HCT116 (cell line): ENCODE data around the gene TAC4. TPM values are rescaled to one million over a fixed set of nuclear protein-coding genes. Genes with fewer than 3 reads are reported as not detected.

Experiments
- ATAC-seq: fragments of 200-7000 bp; cut with Tn5 transposase; 2 replicates; pipeline ENCODE4 v1.9.1; 2020; ENCODE audit warnings: mild to moderate bottlenecking, moderate library complexity
- BruUV-seq: library from RNA; stranded (reverse); fragments of 400-500 nt; replicated peaks from 2 replicates; lab custom pipeline; 2021; lab: Mats Ljungman, UMichigan
- CTCF ChIA-PET: fragments of 300-600 bp; sonication (Branson Sonifier 250); formaldehyde crosslinking; loops from one replicate; lab custom pipeline; 2021; ENCODE audit warnings: antibody characterized with exemption; lab: Charles Lee
- POLR2A ChIA-PET: fragments of 300-600, 350-600 bp; sonication (Branson Sonifier 250); formaldehyde crosslinking; loops from one replicate; lab custom pipeline; 2021; ENCODE audit warnings: antibody characterized with exemption; lab: Charles Lee
- RAD21 ChIA-PET, 2 experiments: fragments of 300-600 bp; sonication (Branson Sonifier 250); formaldehyde crosslinking; loops; one replicate each; lab custom pipeline; 2023; ENCODE audit warnings: low total read pairs in 2 of 2; ENCODE audit not compliant: uncharacterized antibody in 2 of 2, unreplicated experiment in 2 of 2, low non-redundant PET in 1 of 2; lab: Charles Lee
- DNase-seq: peaks from one replicate; pipeline ENCODE4 v3.0.0-alpha.2; 2010; ENCODE audit warnings: low read depth, low spot score
- H2AFZ ChIP-seq: fragments of 200-600 bp; shearing (Covaris generic), sonication (generic); 2 replicates; pipeline ENCODE4 v1.6.1; 2017; ENCODE audit warnings: low read depth, mixed run types, mixed read lengths, antibody characterized with exemption, low read length; ENCODE audit not compliant: poor library complexity, severe bottlenecking
- H3K27ac ChIP-seq: 2 replicates; pipeline ENCODE4 v1.5.1; 2012; ENCODE audit warnings: low read depth, low read length
- H3K27me3 ChIP-seq: fragments of 200-600 bp; sonication (generic); 2 replicates; pipeline ENCODE4 v1.6.1; 2016; ENCODE audit warnings: mixed run types, low read length, mixed read lengths; ENCODE audit not compliant: insufficient read depth
- H3K36me3 ChIP-seq, 2 experiments: fragments of 200-500 bp in 1 of 2; fragments of 200-600 bp in 1 of 2; sonication (Bioruptor generic) in 1 of 2; sonication (generic) in 1 of 2; 2 replicates each; pipeline versions ENCODE4 v1.5.1 to v1.6.1; 2014 to 2016; ENCODE audit warnings: low read length in 2 of 2, inconsistent platforms in 1 of 2, mixed read lengths in 1 of 2, mixed run types in 1 of 2; ENCODE audit not compliant: insufficient read depth in 2 of 2, control insufficient read depth in 1 of 2
- H3K4me1 ChIP-seq, 2 experiments: fragments of 200-600 bp in 1 of 2; sonication (generic) in 1 of 2; 2 replicates each; pipeline versions ENCODE4 v1.5.1 to v1.6.1; 2012 to 2017; ENCODE audit warnings: low read length in 2 of 2, inconsistent platforms in 1 of 2, mild to moderate bottlenecking in 1 of 2, mixed read lengths in 1 of 2, mixed run types in 1 of 2, moderate library complexity in 1 of 2; ENCODE audit not compliant: insufficient read depth in 2 of 2, control insufficient read depth in 1 of 2
- H3K4me2 ChIP-seq: fragments of 200-600 bp; sonication (generic); 2 replicates; pipeline ENCODE4 v1.6.1; 2017; ENCODE audit warnings: mixed run types, low read length, mixed read lengths
- H3K4me3 ChIP-seq, 2 experiments: fragments of 200-600 bp in 1 of 2; sonication (generic) in 1 of 2; replicated peaks in 1 of 2; 2 replicates each; pipeline ENCODE4 v1.5.1; 2011 to 2016; ENCODE audit warnings: low read length in 2 of 2, control low read depth in 1 of 2, low read depth in 1 of 2, mild to moderate bottlenecking in 1 of 2, mixed read lengths in 1 of 2, mixed run types in 1 of 2
- H3K79me2 ChIP-seq: fragments of 200-600 bp; sonication (generic); 2 replicates; pipeline ENCODE4 v1.6.1; 2017; ENCODE audit warnings: mild to moderate bottlenecking, mixed run types, low read length, moderate library complexity, mixed read lengths; ENCODE audit not compliant: insufficient read depth
- H3K9ac ChIP-seq: fragments of 200-600 bp; sonication (generic); 2 replicates; pipeline ENCODE4 v1.6.1; 2016; ENCODE audit warnings: low read length, mixed read lengths
- H3K9me2 ChIP-seq: fragments of 200-600 bp; sonication (generic), shearing (Covaris generic); 2 replicates; pipeline ENCODE4 v1.6.1; 2017; ENCODE audit warnings: mixed run types, mild to moderate bottlenecking, moderate library complexity; ENCODE audit not compliant: insufficient read depth
- H3K9me3 ChIP-seq, 2 experiments: fragments of 200-500 bp in 1 of 2; fragments of 200-600 bp in 1 of 2; sonication (Bioruptor generic) in 1 of 2; sonication (generic) in 1 of 2; 2 replicates each; pipeline ENCODE4 v1.6.1; 2014 to 2017; ENCODE audit warnings: low read length in 2 of 2, mixed read lengths in 2 of 2, inconsistent platforms in 1 of 2, low read depth in 1 of 2, mild to moderate bottlenecking in 1 of 2, mixed run types in 1 of 2, moderate library complexity in 1 of 2; ENCODE audit not compliant: control insufficient read depth in 1 of 2, insufficient read depth in 1 of 2
- H4K20me1 ChIP-seq: fragments of 200-600 bp; sonication (generic), shearing (Covaris generic); 2 replicates; pipeline ENCODE4 v1.6.1; 2017; ENCODE audit warnings: mixed run types, mild to moderate bottlenecking, moderate library complexity; ENCODE audit not compliant: insufficient read depth
- ELF1 ChIP-seq: IDR thresholded peaks from 2 replicates; pipeline ENCODE4 v1.6.1; 2012; ENCODE audit warnings: low read depth, borderline replicate concordance
- JUND ChIP-seq: IDR thresholded peaks from 2 replicates; pipeline ENCODE4 v1.6.1; 2012
- POLR2AphosphoS5 ChIP-seq: IDR thresholded peaks from 2 replicates; pipeline ENCODE4 v1.6.1; 2011; ENCODE audit warnings: mild to moderate bottlenecking, low read depth, low read length, moderate library complexity
- intact Hi-C: fragments of 100-400 bp; cut with micrococcal nuclease; formaldehyde crosslinking; loops from 2 replicates; pipeline ENCODE4 v1.10.0; 2022
- total RNA-seq: library from RNA; stranded (reverse); gene quantifications from one replicate; pipeline ENCODE4 v1.2.1, GENCODE V29; 2021; ENCODE audit not compliant: unreplicated experiment
- TF ChIP-seq, protein P1 (sequence below), 3 experiments: fragments of 200-600 bp in 1 of 3; sonication (generic) in 1 of 3; IDR thresholded peaks in 2 of 3; conservative IDR thresholded peaks in 1 of 3; 2 replicates each; pipeline ENCODE4 v1.5.1; 2012 to 2017; ENCODE audit warnings: low read depth in 2 of 3, low read length in 2 of 3, antibody characterized with exemption in 1 of 3, borderline replicate concordance in 1 of 3, control low read depth in 1 of 3, mild to moderate bottlenecking in 1 of 3, mixed read lengths in 1 of 3, mixed run types in 1 of 3, moderate library complexity in 1 of 3; ENCODE audit not compliant: insufficient read depth in 1 of 3

The TAC4 gene
- total RNA-seq, 1 experiment from 2014 or later, result not detected

DNA sequence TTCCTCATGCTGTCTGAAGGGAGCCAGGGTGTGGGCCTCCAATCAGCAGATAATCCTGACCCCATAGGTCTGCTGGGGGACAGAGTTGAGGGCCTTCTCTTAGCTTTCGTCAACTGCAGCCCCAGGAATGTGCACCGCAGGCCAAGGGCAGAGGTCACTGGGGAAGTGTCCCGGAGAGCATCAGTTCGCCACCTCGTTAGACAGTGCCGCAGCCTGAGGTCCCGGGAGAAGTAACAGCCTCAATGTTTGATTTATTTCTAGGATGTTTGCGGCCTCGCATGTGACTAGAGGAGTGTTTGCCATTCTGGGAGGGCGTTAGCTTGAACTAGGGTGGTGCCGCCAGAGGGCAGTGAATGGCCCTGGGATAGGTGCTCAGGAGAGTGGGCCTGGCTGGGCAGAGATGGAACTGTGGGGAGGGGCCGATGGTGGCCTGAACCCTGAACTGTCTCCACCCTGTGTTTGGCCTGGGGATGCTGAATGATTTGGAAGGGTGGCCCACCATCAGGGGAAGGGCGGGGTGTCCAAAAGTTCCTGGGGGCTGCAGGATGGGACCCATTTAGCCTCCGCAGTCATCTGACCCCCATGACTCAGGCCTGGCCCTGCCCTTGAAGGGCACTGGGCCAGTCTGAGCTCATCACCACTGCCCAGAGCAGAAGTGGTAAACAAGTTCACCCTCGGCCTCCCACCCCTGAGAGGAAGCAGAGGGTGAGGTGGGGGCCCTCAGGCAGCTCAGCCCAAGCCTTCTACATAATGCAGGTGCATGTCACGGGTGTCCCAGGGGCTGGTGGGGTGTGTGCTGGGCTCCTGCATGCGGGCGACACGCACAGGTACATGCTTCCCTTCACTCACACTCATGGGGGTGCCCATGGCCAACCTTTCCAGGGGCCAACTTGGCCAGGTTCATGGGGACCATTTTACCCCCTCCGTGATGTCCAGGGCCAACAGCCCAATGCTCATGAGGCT is 12.4 kb upstream of the TAC4 start:
- no peaks in the 10 kb centered on the region for H3K27me3 ChIP-seq
- no peak overlapping the region for H3K4me3 ChIP-seq
- H3K9ac ChIP-seq, result no peak overlapping the region
- TF ChIP-seq, protein P1, sequence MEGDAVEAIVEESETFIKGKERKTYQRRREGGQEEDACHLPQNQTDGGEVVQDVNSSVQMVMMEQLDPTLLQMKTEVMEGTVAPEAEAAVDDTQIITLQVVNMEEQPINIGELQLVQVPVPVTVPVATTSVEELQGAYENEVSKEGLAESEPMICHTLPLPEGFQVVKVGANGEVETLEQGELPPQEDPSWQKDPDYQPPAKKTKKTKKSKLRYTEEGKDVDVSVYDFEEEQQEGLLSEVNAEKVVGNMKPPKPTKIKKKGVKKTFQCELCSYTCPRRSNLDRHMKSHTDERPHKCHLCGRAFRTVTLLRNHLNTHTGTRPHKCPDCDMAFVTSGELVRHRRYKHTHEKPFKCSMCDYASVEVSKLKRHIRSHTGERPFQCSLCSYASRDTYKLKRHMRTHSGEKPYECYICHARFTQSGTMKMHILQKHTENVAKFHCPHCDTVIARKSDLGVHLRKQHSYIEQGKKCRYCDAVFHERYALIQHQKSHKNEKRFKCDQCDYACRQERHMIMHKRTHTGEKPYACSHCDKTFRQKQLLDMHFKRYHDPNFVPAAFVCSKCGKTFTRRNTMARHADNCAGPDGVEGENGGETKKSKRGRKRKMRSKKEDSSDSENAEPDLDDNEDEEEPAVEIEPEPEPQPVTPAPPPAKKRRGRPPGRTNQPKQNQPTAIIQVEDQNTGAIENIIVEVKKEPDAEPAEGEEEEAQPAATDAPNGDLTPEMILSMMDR (IDR thresholded peaks at IDR 0.05 in 2 of 3, conservative IDR thresholded peaks at IDR 0.05 in 1 of 3; ENCODE audit: borderline replicate concordance in 1 of 3, insufficient read depth in 1 of 3, low read depth in 2 of 3, low read length in 2 of 3), result 0 out of 6 replicates have a peak, but pooled peaks of 1 of the 3 experiments have one; percentile 9
- TF ChIP-seq POLR2AphosphoS5 (no peak), ELF1 (no peak), JUND (no peak)
- TF ChIP-seq, all 23 proteins: peak for 1
- CTCF ChIA-PET, result interaction anchor here (0.9 to 10.0 kb wide), 3 partner anchors 137 to 143 kb away, joined by 3 to 196 read pairs (median 3); no protein-coding TSS in a partner anchor
- H3K9me3 ChIP-seq, result no peaks in the 10 kb centered on the region
- H2AFZ ChIP-seq, result no peak overlapping the region
- POLR2A ChIA-PET, result interaction anchor here (2.6 kb wide), 1 partner anchor 137 kb away, joined by 17 read pairs; no protein-coding TSS in a partner anchor
- RAD21 ChIA-PET, result interaction anchor here (0.5 to 2.0 kb wide), 3 partner anchors 135 to 137 kb away, joined by 3 to 36 read pairs (median 5); partner anchors contain the start of gene DLX3 (in 1 of the 2)
- BruUV-seq, result no TSS peak
- no peaks in the 10 kb centered on the region for H4K20me1 ChIP-seq
- no peaks in the 10 kb centered on the region for H3K9me2 ChIP-seq
- H3K36me3 ChIP-seq, result no peaks in the 10 kb centered on the region
- ATAC-seq, result peak; percentile 10; the same call in 1 of the 2 replicates
- no peak for DNase-seq
- peaks cover 0 to 12% of the 10 kb centered on the region in 2 experiments; a peak in 3 of 4 replicates for H3K4me1 ChIP-seq
- no peaks in the 10 kb centered on the region for H3K79me2 ChIP-seq
- no peak overlapping the region for H3K4me2 ChIP-seq
- H3K27ac ChIP-seq, result no peak overlapping the region
- intact Hi-C loops, result loop anchor here (5.0 kb wide), 1 partner anchor 227 kb away; no protein-coding TSS in a partner anchor
